ENCODE measurements around the gene BLVRA.

Gene BLVRA

GRCh38 chr7:43735403-43735801, 23.1 kb upstream of the BLVRA start:
- no peaks in the 10 kb centered on the region for H3F3A ChIP-seq (ENCODE audit: control insufficient read depth, insufficient read depth)
- TF ChIP-seq EZH2phosphoT487 (IDR thresholded peaks at IDR 0.05; ENCODE audit: borderline replicate concordance, low read length) (no peak), CTCF (IDR thresholded peaks at IDR 0.05; ENCODE audit: low read depth, low read length, poor library complexity, severe bottlenecking) (no peak)
- peaks cover 2% of the 10 kb centered on the region for H3K4me1 ChIP-seq (ENCODE audit: control insufficient read depth, low read length)
- no peaks in the 10 kb centered on the region for H4K20me1 ChIP-seq (ENCODE audit: control insufficient read depth, insufficient read depth, low read depth, low read length)
- H3K36me3 ChIP-seq (ENCODE audit: control insufficient read depth, low read length), result no peaks in the 10 kb centered on the region
- no peak overlapping the region for H3K4me2 ChIP-seq (ENCODE audit: low read length)
- no peak overlapping the region for H3K4me3 ChIP-seq (ENCODE audit: low read length)
- no peaks in the 10 kb centered on the region for H3K27me3 ChIP-seq (ENCODE audit: control insufficient read depth, low read length)
- H3K79me2 ChIP-seq (ENCODE audit: control insufficient read depth, low read length), result no peaks in the 10 kb centered on the region
- H3K9me2 ChIP-seq (replicated peaks; ENCODE audit: control insufficient read depth, low read length), result no peaks in the 10 kb centered on the region
- H3K9me3 ChIP-seq (ENCODE audit: control insufficient read depth, insufficient read depth, low read length), result no peaks in the 10 kb centered on the region
- H3K27ac ChIP-seq (ENCODE audit: low read depth, low read length), result no peak overlapping the region

GRCh38 chr7:43735802-43736603, 22.5 kb upstream of the BLVRA start:
- Histone ChIP-seq H3K36me3 (ENCODE audit: control insufficient read depth, low read length) (no peaks in the 10 kb centered on the region), H3K4me1 (ENCODE audit: control insufficient read depth, low read length) (no peaks in the 10 kb centered on the region), H3K4me2 (ENCODE audit: low read length) (no peak overlapping the region), H3K27me3 (ENCODE audit: control insufficient read depth, low read length) (no peaks in the 10 kb centered on the region), H3F3A (ENCODE audit: control insufficient read depth, insufficient read depth) (no peaks in the 10 kb centered on the region), H3K9me2 (replicated peaks; ENCODE audit: control insufficient read depth, low read length) (no peaks in the 10 kb centered on the region), H3K27ac (ENCODE audit: low read depth, low read length) (no peak overlapping the region), H3K9me3 (ENCODE audit: control insufficient read depth, insufficient read depth, low read length) (no peaks in the 10 kb centered on the region), H3K79me2 (ENCODE audit: control insufficient read depth, low read length) (no peaks in the 10 kb centered on the region), H3K4me3 (ENCODE audit: low read length) (no peak overlapping the region), H4K20me1 (ENCODE audit: control insufficient read depth, insufficient read depth, low read depth, low read length) (no peaks in the 10 kb centered on the region)
- TF ChIP-seq EZH2phosphoT487 (IDR thresholded peaks at IDR 0.05; ENCODE audit: borderline replicate concordance, low read length), result no peak
- no peak for TF ChIP-seq CTCF (IDR thresholded peaks at IDR 0.05; ENCODE audit: low read depth, low read length, poor library complexity, severe bottlenecking)

- no peak overlapping the region for H3K4me3 ChIP-seq (ENCODE audit: low read length)
- H3F3A ChIP-seq (ENCODE audit: control insufficient read depth, insufficient read depth), result no peaks in the 10 kb centered on the region
- no peaks in the 10 kb centered on the region for H3K36me3 ChIP-seq (ENCODE audit: control insufficient read depth, low read length)
- no peaks in the 10 kb centered on the region for H3K4me1 ChIP-seq (ENCODE audit: control insufficient read depth, low read length)
- H3K9me3 ChIP-seq (ENCODE audit: control insufficient read depth, insufficient read depth, low read length), result no peaks in the 10 kb centered on the region
- H3K27ac ChIP-seq (ENCODE audit: low read depth, low read length), result no peak overlapping the region
- TF ChIP-seq EZH2phosphoT487 (IDR thresholded peaks at IDR 0.05; ENCODE audit: borderline replicate concordance, low read length), result no peak
- H3K4me2 ChIP-seq (ENCODE audit: low read length), result no peak overlapping the region
- no peaks in the 10 kb centered on the region for H4K20me1 ChIP-seq (ENCODE audit: control insufficient read depth, insufficient read depth, low read depth, low read length)
- no peaks in the 10 kb centered on the region for H3K9me2 ChIP-seq (replicated peaks; ENCODE audit: control insufficient read depth, low read length)
- no peaks in the 10 kb centered on the region for H3K27me3 ChIP-seq (ENCODE audit: control insufficient read depth, low read length)
- no peaks in the 10 kb centered on the region for H3K79me2 ChIP-seq (ENCODE audit: control insufficient read depth, low read length)
These were observed 20.9 kb upstream of the BLVRA start for GRCh38 chr7:43737467-43738127.

GRCh38 chr7:43742692-43743091, 15.8 kb upstream of the BLVRA start:
- no peaks in the 10 kb centered on the region for H3F3A ChIP-seq (ENCODE audit: control insufficient read depth, insufficient read depth)

More at GRCh38 chr7:43742692-43743091, 15.8 kb upstream of the BLVRA start:
- no peak overlapping the region for H3K4me3 ChIP-seq (ENCODE audit: low read length)
- H3K36me3 ChIP-seq (ENCODE audit: control insufficient read depth, low read length), result no peaks in the 10 kb centered on the region
- H4K20me1 ChIP-seq (ENCODE audit: control insufficient read depth, insufficient read depth, low read depth, low read length), result no peaks in the 10 kb centered on the region
- H3K79me2 ChIP-seq (ENCODE audit: control insufficient read depth, low read length), result no peaks in the 10 kb centered on the region
- no peaks in the 10 kb centered on the region for H3K9me3 ChIP-seq (ENCODE audit: control insufficient read depth, insufficient read depth, low read length)
- no peak overlapping the region for H3K4me2 ChIP-seq (ENCODE audit: low read length)
- H3K27ac ChIP-seq (ENCODE audit: low read depth, low read length), result no peak overlapping the region
- TF ChIP-seq CTCF (IDR thresholded peaks at IDR 0.05; ENCODE audit: low read depth, low read length, poor library complexity, severe bottlenecking) (no peak), EZH2phosphoT487 (IDR thresholded peaks at IDR 0.05; ENCODE audit: borderline replicate concordance, low read length) (no peak)
- H3K27me3 ChIP-seq (ENCODE audit: control insufficient read depth, low read length), result peaks cover 3% of the 10 kb centered on the region; the same call in 1 of the 2 replicates
- no peaks in the 10 kb centered on the region for H3K9me2 ChIP-seq (replicated peaks; ENCODE audit: control insufficient read depth, low read length)
- H3K4me1 ChIP-seq (ENCODE audit: control insufficient read depth, low read length), result no peaks in the 10 kb centered on the region
